ENCODE measurements around the gene MIEN1.
"Not testable (repeated sequence)": the region's sequence is repeated elsewhere in the genome, so short reads cannot be mapped to it uniquely, and the experiment has no call there.

Gene MIEN1

DNA sequence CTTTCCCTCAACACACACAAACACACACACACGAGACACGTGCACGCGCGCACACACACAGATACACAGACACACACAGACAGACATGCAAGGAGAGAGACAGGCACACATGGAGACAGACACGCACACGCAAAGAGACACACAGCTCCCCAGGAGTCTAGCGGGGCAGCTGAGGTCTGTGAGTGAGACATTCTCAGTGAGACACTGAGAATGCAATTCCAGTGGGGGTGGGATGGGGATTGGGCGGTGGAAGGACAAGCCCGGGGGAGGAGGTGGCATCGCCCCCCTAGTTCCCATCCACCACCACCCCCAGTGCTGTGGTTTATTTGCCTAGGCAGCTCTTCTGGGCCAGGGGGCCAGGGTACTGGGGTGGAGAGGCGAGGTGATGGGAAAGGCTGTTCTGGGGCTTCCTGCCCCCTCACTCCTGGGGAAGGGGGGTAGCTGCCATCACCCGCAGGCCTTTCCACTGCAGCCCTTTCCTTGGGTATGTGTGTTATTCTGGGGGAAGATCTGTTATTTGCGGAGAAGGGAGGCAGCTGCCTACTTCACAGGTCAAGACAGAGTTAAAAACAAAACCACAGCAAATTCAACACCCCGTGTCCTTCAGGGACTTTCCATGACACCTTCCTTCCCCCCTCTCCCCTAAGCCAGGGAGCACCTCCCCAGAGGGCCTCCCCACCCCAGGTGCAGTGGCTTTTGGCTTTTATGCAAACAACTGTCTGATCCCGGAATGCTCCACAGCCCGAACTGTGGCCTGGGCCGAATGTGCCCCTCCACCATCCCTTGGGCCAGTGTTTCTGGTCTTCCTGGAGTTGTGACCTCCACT lies 25.4 kb upstream of the MIEN1 start:
- DNase-seq, result no peak

DNA sequence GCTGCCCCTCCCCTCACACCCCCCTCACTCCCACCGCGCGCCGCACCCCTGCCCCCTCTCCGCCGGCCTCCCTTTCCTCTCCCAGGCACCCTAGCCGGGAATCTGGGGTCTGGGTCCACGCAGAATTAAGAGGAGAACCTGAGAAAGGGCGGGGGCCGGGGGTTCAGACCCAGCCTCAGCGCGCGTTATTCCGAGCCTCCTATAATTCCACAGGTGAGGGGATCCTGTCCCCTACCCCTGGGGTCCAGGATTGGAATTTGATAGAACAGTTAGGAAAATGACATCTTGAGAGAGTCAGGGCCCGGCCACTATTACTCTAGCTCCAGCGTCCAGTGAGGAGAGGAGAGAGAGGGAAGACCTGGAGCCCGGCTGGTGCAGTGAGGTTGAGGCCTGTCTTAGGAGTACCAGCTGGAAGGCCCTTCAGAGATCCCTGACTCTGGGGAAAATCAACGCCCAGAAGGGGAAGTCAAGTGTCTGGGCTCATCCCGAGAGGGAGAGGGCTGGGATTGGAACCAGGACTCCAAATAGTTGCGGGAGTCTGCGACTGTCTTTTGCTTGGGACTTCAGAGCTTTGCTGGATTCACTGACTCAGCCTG lies 24.7 kb upstream of the MIEN1 start:
- DNase-seq, result peak; percentile 50 to 56 (median 54)

DNA sequence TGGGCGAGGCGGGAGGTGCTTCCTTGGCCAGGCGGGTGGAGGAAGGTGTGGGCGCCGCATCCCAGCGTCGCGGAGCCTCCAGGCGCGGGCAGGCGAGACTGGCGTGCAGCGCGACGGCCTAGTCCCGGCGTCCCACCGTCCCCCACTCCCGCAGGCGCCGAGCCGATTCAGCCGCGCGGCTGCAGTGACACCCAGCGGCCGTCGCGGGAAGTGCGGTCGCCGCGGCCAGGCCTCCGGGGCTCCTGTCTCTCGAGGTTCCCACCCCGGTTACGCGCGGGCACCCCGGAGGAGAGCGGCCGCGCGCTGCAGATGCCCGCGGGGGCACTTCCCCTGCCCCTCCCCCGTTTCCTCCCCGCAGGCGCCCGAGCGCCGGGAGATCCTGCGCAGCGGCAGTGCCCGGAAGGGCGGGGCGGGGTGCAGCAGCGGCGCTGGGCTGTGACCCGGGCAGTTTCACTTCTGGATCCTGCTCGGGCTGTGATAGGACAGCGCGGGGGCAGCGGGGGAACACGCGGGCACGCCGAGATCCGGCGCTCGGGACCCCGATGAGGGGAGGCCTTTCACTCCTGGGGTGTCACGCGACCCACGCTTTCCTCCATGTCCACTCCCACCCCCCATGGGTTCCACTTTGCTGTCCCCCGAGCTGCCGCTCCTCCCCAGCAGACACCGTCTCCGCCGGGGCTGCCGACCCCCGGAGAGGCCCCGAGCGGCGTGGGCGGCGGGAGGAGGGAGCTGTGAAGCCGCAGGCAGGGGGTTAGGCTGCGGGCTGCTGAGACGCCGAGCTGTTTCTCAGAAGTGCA lies 24.0 kb upstream of the MIEN1 start:
- DNase-seq, result peak; percentile 98 to 100 (median 98)

DNA sequence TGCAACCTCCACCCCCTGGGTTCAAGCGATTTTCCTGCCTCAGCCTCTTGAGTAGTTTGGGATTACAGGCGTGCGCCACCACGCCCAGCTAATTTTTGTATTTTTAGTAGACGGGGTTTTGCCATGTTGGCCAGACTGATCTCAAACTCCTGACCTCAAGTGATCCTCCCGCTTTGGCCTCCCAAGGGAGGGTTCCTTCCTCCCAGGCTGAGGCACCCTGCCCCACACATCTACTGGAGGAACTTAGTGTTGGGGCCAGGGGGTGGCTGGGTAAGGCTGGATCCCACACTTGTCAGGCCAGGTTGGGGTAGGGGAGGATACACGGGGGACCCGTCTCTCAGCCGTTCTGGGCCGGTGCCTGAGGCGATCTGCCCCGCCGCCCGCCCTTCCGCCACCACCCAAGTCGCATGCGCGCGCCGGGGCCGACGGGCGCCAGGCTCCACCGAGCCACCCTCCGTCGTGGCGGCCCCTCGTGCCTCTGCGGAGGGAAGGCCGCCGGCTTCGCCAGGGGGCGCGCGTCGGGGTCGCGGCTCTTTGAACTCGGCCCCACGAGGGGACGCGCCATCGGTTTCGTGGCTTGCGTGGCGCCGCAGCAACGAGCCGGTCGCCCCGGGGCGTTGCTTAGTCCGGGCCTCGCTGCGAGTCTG lies 23.3 kb upstream of the MIEN1 start:
- no peak for DNase-seq

DNA sequence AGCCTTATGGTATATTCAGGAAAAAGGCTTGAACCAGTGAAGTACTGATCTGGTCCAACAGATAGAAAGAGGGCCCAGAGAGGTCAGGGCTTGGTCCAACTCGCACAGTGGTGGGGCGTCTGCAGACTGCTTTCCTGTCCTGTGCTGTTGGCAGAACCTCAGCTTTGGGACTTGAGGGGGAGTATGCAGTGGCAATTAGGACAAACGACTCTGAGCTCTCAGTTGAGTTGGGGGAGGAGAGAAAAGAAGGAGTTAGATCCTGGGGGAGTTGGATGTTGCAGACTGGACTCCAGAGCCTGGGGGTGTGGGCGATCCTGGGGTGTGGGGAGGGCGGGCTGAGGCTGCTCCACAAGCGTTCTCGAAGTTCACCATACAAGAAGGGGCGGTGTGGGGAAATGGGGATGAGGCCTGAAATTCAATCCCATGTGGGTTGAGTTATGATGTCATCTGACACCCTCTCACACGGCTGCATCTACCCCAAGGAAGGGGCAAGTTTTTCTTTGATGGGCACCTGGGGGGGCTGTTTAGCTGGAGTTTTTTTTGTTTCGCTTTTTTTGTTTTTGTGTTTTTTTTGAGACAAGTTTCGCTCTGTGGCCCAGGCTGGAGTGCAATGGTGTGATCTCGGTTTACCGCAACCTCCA lies 22.0 kb upstream of the MIEN1 start:
- DNase-seq, result no peak

- no peak for DNase-seq
Observed at GRCh38 chr17:39751637-39752036, 21.3 kb upstream of the MIEN1 start.

DNA sequence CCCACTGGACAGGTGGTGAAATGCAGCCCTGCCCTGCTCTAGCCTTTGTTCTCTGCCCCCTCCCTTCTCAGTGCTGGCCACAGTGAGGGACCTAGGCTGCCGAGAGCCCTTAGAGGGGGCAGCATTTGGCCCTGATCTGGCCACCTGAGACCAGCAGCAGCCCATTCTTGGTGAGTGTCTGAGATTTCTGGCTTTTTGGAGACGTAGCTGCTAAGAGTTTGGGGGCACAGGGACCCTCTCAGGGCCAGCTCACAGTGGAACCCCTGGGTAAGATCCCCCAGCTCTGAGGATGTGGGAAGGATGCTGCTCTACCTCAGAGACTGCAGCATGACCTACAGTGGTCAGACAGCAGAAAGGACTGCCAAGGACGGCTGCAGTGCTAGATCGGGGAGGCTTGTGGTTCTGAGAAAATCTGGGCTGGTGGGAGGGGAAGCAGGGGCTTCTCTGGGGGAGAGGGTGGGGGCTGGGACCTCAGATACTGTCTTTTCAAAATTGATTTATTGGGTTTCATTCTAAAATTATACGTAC lies 20.7 kb upstream of the MIEN1 start:
- DNase-seq, result no peak

DNA sequence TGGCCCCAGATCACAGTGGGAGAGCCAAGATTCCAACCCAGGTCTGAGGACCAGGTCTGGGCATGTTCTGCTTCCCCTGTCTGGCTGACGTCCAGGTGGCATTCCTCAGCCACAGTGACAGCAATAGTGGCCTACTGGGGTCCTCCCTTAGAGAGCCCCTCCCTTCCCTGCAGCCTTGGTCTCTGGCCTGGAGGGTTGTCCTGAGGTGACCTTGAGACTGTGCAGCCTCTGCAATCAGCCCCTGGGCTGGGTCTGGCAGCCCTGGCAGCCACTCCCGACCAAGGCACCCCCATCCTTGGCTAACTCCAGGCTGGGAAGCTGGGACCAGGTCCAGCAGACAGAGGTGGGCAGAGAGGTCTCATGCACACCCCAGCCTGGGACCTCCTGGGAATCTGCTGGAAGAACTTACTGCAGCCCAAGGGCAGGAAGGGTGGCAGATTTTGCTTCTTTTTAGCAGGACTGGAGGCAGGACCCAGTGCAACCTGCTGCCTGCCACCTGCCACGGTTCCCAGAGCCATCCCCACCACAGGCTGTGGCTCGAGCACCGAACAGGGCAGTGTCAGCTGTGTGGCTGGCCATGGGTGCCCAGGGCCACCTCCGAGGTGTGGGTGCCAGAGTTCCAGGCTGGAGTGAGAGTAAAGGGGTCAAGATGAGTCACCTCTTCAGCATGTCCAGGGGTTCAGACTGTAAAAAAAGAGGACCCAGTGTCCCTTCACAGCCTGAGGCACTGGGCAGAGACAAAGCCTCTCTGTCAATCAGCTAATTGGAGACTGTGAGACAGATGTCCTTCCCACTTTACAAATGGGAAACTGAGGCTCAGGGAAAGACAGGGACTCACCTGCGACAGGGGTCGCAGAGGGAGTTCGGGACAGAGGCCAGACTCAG lies 20.0 kb upstream of the MIEN1 start:
- no peak for DNase-seq

- DNase-seq, result not testable (repeated sequence)
Observed at GRCh38 chr17:39748444-39749034, 18.2 kb upstream of the MIEN1 start.

DNA sequence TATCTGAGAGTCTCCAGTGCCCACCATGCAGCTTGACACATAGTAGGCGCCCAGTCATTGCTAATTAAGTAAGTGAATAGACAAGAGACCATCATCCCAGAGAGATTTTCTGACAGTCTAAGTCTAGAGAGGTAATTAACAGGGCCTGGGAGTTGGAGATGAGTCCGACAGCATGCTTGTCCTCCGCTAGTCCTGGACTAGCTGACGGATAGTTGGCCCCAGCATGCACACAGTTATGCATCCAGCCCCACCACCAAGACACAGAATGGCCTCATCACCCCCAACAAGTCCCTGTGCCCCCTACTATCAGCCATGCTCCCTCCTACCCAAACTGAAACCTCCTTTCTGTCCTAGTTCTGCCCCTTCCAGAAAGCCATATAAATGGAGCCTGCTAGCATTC lies 17.4 kb upstream of the MIEN1 start:
- DNase-seq, result no peak

DNA sequence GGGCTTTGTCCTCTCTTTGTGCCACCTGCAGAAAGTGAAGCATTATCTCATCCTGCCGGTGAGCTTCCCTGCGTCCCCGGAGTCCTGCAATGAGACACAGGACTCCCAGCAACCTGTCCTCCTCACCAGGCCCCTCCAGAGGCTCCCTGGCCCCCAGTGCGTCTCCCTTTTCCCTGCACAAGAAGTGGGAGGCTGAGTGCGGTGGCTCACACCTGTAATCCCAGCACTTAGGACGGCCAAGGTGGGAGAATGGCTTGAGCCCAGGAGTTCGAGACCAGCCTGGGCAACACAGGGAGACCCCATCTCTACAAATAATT lies 15.8 kb upstream of the MIEN1 start:
- no peak for DNase-seq

- no peak for DNase-seq
Observed at GRCh38 chr17:39745335-39746144, 15.2 kb upstream of the MIEN1 start.

GRCh38 chr17:39744836-39745215 lies 14.5 kb upstream of the MIEN1 start:
- DNase-seq, result no peak

- DNase-seq, result no peak
Observed at GRCh38 chr17:39744075-39744835, 13.9 kb upstream of the MIEN1 start.

- no peak for DNase-seq
Observed at GRCh38 chr17:39742856-39743436, 12.6 kb upstream of the MIEN1 start.

DNA sequence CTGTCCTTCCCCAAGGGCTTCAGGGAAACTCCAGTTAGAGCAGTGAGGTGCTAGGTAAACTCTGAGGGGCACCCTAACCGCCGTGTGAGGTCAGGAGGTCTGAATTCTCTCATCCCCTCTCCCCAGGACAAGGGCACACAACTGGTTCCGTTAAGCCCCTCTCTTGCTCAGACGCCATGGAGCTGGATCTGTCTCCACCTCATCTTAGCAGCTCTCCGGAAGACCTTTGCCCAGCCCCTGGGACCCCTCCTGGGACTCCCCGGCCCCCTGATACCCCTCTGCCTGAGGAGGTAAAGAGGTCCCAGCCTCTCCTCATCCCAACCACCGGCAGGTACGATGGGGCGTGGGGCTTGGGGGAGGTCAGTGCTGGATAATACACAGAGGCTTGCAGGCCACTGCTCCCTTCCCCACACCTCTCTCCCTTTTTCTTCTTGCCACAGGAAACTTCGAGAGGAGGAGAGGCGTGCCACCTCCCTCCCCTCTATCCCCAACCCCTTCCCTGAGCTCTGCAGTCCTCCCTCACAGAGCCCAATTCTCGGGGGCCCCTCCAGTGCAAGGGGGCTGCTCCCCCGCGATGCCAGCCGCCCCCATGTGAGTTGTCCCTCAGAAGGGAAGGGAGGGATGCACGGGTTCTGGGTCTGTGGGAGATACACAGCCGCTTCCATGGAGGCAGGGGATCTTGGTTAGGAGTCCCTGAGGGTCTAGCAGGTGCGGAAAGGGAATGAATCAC lies 12.0 kb upstream of the MIEN1 start:
- no peak for DNase-seq

GRCh38 chr17:39740357-39741111 lies 10.2 kb upstream of the MIEN1 start:
- no peak for DNase-seq

All from suppressor macrophage (primary cell).